Activated T-helper 1 cell treated with Interleukin-2 at 50 U/mL for 16 hours (primary cell): ENCODE data around the gene PDE7B.

Experiments used
- DNase-seq: peaks from one replicate; pipeline ENCODE4 v3.0.0-alpha.2; 2020; ENCODE audit warnings: low read depth

The PDE7B gene

DNA sequence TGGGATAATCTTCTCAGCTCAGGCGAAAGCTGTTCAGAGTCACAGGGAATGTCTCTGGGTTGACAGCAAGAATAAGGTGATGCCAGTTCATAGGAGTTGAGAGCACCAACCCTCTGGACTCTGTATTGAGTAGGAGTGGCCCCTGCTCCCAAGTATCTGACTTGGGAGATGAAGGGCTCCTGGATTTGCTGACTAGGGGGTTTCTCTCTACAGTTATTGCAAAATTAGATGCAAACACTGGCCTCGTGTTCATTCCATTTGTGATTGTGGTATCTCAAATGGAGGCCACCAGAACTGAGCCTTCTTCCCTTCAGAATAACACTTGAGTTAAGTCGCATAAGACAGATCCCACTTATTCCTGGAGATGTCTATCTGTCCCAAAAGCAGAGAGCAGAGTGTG, 135.7 kb downstream of the PDE7B start:
- DNase-seq = no peak

GRCh38 chr6:135990439-135990838, 138.9 kb downstream of the PDE7B start:
- DNase-seq = no peak

DNA sequence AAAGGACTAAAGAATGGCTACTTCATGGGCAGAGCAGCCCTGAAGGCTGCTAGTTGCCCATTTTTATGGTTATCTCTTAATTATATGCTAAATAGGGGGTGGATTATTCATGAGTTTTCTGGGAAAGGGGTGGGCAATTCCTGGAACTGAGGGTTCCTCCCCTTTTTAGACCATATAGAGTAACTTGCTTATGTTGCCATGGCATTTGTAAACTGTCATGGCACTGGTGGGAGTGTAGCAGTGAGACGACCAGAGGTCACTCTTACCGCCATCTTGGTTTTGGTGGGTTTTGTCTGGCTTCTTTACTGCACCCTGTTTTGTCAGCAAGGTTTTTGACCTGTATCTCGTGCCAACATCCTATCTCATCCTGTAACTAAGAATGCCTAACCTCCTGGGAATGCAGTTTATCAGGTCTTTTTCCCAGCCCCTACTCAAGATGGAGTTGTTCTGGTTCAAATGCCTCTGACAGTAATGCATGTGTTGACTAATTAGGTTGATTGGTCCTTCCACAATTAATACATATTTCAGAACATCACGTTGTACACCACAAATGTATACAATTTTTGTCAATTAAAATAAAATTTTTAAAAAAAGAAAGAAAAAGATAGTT, 139.5 kb downstream of the PDE7B start:
- DNase-seq = no peak

DNA sequence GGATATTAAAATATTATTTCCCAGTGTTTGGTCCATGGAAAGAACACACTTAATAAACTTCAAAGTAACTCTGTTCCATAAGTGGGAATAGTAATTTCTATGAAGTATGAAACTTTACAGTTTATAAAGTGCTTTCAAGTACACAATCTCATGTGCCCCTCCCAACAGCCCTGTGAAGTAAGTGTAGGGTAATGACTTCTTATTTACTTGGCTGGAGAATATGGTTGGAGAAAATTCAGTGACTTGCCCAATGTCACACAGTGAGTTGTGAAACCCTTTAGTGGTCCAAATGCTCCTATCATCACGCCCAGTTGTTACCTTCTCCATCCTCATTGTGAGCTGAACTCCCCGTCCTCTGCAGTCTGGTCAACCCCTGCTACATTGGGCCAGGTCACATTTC, 141.2 kb downstream of the PDE7B start:
- DNase-seq = no peak

GRCh38 chr6:135993361-135993760, 141.9 kb downstream of the PDE7B start:
- DNase-seq = no peak

GRCh38 chr6:135994857-135995544, 143.5 kb downstream of the PDE7B start:
- DNase-seq = no peak

GRCh38 chr6:135995545-135995898, 144.0 kb downstream of the PDE7B start:
- DNase-seq = no peak

- DNase-seq = no peak
These were observed 145.2 kb downstream of the PDE7B start for GRCh38 chr6:135996668-135997067.

DNA sequence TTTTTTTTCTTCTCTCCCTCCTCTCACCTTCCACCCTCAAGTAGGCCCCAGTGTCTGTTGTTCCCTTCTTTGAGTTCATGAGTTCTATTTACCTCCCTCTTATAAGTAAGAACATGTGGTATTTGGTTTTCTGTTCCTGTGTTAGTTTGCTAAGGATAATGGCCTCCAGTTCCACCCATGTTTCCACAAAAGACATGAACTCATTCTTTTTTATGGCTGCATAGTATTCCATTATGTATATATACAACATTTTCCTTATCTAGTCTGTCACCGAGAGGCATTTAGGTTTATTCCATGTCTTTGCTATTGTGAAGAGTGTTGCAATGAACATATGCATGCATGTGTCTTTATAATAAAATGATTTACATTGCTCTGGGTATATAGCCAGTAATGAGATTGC, 147.9 kb downstream of the PDE7B start:
- no peak for DNase-seq

DNA sequence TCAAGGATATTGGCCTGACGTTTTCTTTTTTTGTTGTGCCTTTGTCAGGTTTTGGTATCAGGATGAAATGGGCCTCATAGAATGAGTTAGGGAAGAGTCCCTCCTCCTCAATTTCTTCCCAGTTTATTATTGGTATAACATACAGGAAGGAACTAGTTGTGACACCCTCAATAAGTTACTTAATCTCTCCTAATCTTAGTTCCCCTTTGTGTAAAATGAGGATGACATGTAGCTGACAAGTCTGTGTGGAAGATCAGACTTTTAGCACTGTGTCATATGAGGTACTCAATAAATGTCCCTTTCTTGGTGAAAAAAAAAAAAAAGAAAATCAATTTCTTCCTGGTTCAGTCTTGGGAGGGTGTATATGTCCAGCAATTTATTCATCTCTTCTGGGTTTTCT, 155.8 kb downstream of the PDE7B start:
- no peak for DNase-seq

DNA sequence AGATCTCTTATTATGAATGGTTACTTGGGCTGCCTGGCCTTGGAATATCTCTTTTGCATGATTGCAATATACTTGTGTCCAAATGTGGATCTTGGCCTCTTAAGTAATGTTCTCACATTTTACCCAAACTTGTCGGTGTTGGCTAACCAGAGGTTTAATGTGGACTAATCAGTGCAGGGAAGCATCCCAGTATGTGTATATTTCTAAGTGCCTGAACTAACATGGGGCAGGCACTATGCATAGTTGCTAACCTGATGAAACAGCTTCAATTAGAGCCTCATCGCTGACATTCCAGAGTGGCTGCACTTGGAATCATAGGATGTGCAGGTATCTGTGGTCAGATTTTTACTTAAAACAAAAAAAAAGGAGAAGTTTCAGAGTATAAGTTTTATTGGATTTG, 160.0 kb downstream of the PDE7B start:
- no peak for DNase-seq

DNA sequence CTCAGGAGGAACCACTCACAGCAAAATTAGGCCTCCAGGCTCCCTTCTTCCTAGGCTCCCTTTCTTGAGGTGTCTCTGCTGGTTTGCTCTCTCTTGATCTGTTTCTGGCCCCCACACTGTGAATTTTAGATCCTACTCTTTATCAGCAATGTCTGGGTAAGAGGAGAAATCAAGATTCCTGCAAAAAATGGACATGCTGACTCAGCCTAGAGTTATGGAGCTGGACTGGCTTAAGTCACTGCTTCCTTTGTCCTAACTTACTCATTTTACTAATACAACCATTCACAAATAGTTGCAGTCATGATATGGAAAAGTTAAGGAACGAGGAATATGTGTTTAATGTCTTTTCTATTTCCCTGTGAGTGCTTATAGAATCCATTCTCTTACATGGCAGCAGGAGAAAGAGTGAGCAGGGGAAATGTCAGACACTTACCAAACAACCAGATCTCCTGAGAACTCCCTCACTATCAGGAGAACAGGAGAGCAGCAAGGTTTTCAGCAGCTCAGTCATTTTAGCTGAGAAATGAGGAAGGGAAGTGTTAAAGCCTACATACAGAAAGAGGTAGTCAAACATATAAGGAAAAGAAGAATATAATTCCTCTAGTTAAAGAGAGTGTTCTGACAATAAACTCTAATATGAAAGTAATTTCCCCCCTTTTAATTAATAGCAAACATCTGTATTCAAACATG, 160.8 kb downstream of the PDE7B start:
- DNase-seq = no peak

DNA sequence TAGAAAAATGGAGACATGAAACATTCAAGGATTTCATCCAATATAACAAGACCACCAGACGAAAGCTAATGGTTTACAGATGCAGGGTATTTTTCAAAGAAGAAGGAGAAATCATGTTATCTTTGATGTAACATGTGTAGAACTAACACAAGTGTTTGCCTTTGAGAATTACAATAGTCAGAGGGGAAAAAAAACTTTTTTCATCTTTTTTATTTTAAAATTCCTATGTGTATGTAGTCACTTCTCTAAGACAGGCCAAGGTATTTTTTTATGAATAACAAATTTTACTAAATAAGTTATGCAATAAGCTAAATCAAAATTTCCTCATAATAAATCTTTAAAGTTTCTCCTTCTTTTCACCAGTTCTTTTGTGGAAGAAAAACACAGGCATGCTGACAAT, 161.4 kb downstream of the PDE7B start:
- no peak for DNase-seq

GRCh38 chr6:136014454-136015437, 163.2 kb downstream of the PDE7B start:
- DNase-seq = no peak

DNA sequence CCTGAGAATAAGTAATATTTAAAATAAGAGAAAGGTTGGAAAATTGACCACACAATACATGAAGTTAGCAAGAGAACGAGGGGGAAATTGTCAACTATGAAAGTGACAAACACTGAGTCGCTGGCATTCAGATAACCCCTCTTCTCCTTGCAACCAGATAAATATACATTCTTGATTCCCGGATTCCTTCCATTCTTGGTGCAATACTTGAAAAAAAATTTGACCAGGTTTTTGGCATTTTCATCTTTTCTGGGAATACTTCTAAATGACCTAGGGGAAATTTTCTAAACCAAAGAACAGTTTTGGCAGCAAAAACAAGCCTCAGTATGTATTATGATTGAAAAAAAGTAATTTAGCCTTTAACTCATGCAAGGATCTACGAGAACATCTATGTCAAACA, 164.0 kb downstream of the PDE7B start:
- no peak for DNase-seq

DNA sequence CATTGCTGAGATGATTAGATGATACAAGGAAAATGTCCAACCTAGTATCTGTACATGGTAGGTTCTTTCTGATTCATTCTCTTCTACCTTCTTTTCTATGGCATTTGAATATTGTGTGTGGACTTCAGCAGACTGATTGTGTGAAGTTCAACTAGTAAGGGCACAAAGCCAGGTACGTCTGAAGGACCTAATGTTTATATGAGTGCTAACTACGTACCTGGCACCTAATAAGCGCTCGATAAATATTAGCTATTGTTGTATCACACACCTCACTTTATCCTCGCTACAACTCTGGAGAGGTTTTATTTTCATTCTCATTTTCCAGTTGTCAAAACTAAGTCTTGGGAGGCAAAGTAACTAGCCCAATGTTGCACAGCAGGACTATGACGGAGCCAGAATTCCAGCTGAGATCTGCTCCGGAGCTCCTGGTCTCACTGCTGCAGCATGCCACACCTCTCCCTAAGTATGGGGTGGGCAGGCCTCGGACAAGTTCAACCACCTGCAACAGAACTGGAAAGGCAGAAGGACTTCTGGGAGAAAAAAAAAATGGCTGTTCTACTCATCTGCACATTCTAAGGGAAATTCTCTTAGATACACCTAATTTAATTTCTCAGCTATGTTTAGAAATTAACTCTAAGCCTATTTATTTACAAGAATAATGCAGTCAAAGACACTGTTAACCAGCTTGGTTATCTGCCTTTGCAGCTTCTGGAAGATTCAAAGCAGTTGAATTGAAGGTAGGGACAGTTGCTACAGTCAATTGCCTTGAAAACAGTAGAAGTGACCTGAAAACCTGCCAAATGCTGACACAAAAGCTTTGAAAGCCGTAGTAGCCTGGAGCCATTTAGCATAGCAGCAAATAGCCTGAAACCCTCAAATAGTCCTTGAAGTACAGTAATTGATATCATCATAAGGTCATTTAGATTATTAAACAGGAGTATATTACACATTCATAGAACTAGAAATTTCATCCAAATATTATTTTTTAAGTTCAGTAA, 165.0 kb downstream of the PDE7B start:
- no peak for DNase-seq

DNA sequence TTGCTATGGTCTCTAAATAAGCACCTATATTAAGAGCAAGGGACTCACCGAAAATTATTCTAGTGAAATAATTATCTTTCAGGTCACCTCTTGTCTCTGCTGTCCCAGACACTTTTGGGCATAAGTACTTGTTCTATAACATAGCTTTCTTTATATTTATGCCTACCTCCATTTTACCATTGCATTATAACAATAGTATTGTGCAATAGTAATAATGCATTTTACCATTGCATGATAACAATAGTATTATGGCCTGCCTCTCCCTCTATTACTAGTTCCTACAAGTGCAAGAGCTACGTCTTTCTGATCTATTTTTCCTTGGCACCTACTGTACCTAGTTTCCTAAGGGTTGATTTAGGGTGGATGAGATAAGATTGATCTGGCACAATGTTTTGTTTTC, 169.2 kb downstream of the PDE7B start:
- no peak for DNase-seq

DNA sequence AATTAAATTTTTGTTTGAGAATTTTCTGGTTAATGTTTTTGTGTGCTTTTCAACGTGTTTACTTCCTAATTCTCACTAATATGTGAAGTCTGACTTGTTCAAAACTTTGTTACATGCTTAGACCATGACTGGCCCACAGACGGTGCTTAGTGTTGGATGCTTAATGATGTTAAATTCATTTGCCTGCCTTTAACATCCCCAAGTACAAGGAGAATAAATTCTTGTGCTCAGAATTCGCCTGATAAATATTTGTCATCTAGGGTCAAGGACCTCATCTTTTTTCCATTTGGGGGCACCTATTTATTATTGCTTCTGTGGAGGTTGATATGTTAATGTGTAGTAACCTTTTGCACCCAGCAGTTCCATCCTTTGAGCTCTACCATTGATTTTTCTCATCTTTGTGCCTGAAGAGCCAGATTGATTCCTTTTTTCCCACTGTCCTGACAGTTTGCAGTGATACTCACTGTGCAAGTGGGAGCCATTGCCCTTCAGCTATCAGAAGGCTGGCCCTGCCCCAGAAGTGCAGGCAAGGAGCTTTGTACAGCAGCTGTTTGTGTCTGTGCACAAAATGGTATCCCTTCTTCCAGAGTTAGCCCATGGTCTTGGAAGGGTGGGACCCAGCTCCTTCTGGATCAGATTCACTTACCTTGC, 170.8 kb downstream of the PDE7B start:
- no peak for DNase-seq

DNA sequence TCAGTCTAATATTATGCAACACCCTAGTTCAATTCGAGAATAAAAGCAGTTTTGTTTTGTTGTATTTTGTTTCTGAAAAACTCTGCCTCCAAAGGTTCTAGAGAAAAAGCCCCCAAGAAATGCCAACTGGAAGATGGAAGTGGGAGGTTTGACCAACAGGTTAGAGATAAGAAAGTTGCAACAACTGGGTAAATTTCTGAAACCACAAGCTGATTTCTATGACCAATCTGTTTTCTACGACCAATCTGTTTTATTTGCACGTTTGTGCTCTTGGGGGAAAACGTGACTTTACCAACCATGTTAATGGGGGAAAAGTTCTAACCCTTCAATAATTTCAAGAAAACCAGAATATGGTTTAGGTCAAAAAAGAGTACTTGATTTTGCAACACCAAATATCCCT, 173.2 kb downstream of the PDE7B start:
- DNase-seq = no peak

- DNase-seq = no peak
These were observed 174.2 kb downstream of the PDE7B start for GRCh38 chr6:136025736-136026135.

DNA sequence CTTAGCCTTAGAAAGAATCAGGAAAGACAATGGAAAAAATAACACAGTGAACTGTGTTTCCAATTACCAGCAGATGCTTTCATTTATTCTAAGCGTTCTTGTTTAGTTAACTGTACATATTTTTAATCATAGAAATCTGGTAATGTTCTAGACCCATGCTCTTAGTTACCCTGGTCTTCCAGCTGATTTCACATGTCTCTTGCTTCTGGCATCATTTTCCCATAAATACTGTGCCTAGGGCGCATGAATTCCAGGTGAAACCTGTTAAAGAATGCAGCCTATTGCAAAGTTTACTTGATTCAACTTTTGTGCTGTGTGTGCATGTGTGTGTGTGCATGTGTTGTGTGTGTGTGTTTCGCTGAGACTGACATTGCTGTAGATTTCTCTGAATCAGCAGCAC, 178.6 kb downstream of the PDE7B start:
- DNase-seq = no peak
